Measurements from ENCODE around the gene TC2N. TPM values are rescaled to one million over a fixed set of nuclear protein-coding genes. Genes with fewer than 3 reads are reported as not detected.

Gene TC2N
- polyA plus RNA-seq, 3 donors: 0.24 to 0.55 TPM; not detected in 1

DNA sequence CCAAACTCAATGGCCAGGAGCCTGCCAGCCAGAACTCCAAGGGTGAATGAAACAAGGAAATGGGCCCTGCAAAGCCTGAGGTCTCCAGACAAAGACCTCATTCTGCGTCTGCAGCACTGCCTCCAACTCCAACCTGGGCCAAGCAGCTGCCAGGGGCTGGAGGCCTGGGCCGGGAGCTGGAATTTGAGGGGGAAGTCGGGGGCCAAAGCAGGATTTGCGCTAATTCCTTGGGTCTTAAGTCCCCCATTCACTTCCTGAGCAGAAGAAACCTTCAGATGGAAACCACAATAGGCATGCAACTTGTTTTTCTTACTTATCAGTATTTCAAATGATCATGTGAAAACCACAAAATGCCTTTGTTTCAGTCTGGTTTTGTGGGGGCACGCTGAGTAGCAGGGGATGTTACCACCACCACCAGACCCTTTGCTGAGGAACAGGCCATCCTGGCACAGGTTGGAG lies 23.0 kb upstream of the TC2N start:
- no peak overlapping the region for H3K9ac ChIP-seq (ENCODE audit: insufficient read depth, low read length, poor library complexity, severe bottlenecking)
- no peak for DNase-seq
- H3K4me3 ChIP-seq (replicated peaks in 1 of 3; ENCODE audit: low read depth in 2 of 3, low read length in 3 of 3): no peak overlapping the region
- TF ChIP-seq, protein P1, sequence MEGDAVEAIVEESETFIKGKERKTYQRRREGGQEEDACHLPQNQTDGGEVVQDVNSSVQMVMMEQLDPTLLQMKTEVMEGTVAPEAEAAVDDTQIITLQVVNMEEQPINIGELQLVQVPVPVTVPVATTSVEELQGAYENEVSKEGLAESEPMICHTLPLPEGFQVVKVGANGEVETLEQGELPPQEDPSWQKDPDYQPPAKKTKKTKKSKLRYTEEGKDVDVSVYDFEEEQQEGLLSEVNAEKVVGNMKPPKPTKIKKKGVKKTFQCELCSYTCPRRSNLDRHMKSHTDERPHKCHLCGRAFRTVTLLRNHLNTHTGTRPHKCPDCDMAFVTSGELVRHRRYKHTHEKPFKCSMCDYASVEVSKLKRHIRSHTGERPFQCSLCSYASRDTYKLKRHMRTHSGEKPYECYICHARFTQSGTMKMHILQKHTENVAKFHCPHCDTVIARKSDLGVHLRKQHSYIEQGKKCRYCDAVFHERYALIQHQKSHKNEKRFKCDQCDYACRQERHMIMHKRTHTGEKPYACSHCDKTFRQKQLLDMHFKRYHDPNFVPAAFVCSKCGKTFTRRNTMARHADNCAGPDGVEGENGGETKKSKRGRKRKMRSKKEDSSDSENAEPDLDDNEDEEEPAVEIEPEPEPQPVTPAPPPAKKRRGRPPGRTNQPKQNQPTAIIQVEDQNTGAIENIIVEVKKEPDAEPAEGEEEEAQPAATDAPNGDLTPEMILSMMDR (IDR thresholded peaks at IDR 0.05): no peak
- WGBS (ENCODE audit: insufficient coverage): no CpG with 5 or more reads among the region's 5 CpGs
- Mint-ChIP-seq H3K9me3 (peaks cover 0 to 1% (median 0%) of the 10 kb centered on the region in 7 donors), H3K27ac (peak overlapping the region in 1 of 7 donors; percentile 59), H3K36me3 (no peaks in the 10 kb centered on the region), H3K4me1 (peaks cover 10% of the 10 kb centered on the region), H3K4me3 (no peak overlapping the region), H3K27me3 (ENCODE audit: low read depth in 3 of 3) (peaks cover 0 to 3% (median 0%) of the 10 kb centered on the region in 3 donors)
- no peaks in the 10 kb centered on the region for H4K20me1 ChIP-seq (ENCODE audit: insufficient read depth, low read length)
- H3K4me2 ChIP-seq (replicated peaks; ENCODE audit: extremely low read depth, low read length, poor library complexity, severe bottlenecking): no peak overlapping the region
- no peaks in the 10 kb centered on the region for H3K9me3 ChIP-seq (replicated peaks in 1 of 2; ENCODE audit: control insufficient read depth in 1 of 2, insufficient read depth in 1 of 2, low read length in 2 of 2)
- H3K4me1 ChIP-seq (ENCODE audit: control insufficient read depth in 1 of 2, insufficient read depth in 2 of 2, low read length in 2 of 2): peaks cover 6 to 12% of the 10 kb centered on the region in 2 donors
- H3K79me2 ChIP-seq (ENCODE audit: insufficient read depth, low read length): no peaks in the 10 kb centered on the region
- no peaks in the 10 kb centered on the region for H3K36me3 ChIP-seq (replicated peaks in 1 of 2; ENCODE audit: control insufficient read depth in 1 of 2, insufficient read depth in 2 of 2, low read length in 2 of 2)
- peak overlapping the region; percentile 19 for H2AFZ ChIP-seq (ENCODE audit: insufficient read depth, low read depth, low read length, poor library complexity, severe bottlenecking)
- no peak overlapping the region for H3K27ac ChIP-seq (ENCODE audit: low read depth in 1 of 2, low read length in 2 of 2)
- H3K27me3 ChIP-seq (ENCODE audit: control insufficient read depth in 2 of 2, insufficient read depth in 2 of 2, low read length in 2 of 2): no peaks in the 10 kb centered on the region
- intact Hi-C loops (cut with micrococcal nuclease): no loop called here

DNA sequence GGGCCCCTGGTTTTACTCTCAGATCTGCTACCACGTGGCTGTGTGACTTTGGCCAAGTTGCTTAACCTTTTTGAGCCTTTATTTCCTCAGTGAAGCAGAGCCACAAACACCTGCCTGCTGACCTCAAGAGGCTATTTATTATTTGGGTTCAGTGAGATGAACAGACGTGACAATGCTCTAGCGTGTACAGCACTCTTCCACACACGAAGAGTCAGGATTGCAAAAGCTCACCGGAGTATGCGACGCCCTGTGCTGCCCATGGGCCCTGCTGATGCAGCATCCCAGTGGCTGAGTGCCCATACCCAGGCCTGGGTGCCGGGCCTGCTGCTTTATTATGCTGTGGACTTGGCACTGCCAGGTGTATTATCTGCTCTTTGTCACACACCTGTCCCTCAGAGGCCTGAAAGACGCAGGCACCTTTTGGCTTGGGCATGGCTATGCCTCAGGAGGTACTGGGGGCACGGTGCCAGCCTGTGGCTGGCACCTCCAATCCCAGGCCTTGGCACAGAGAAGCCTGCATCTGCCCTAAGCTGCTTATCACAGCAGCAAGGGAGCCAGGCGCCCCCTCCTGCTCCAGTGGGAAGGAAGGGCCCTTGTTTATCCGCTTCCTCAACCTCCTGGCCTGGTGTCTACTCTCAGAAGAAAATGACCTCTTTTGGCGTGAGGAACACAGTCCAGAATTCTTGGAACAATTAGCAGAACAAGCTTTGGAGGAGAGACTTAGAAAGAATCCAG lies 22.3 kb upstream of the TC2N start:
- Histone ChIP-seq H3K36me3 (replicated peaks in 1 of 2; ENCODE audit: control insufficient read depth in 1 of 2, insufficient read depth in 2 of 2, low read length in 2 of 2) (no peaks in the 10 kb centered on the region), H3K4me1 (ENCODE audit: control insufficient read depth in 1 of 2, insufficient read depth in 2 of 2, low read length in 2 of 2) (peaks cover 6 to 12% of the 10 kb centered on the region in 2 donors), H4K20me1 (ENCODE audit: insufficient read depth, low read length) (no peaks in the 10 kb centered on the region), H3K27me3 (ENCODE audit: control insufficient read depth in 2 of 2, insufficient read depth in 2 of 2, low read length in 2 of 2) (no peaks in the 10 kb centered on the region), H2AFZ (ENCODE audit: insufficient read depth, low read depth, low read length, poor library complexity, severe bottlenecking) (peak overlapping the region; percentile 19), H3K4me3 (replicated peaks in 1 of 3; ENCODE audit: low read depth in 2 of 3, low read length in 3 of 3) (no peak overlapping the region), H3K4me2 (replicated peaks; ENCODE audit: extremely low read depth, low read length, poor library complexity, severe bottlenecking) (no peak overlapping the region), H3K9ac (ENCODE audit: insufficient read depth, low read length, poor library complexity, severe bottlenecking) (no peak overlapping the region), H3K27ac (ENCODE audit: low read depth in 1 of 2, low read length in 2 of 2) (no peak overlapping the region), H3K79me2 (ENCODE audit: insufficient read depth, low read length) (no peaks in the 10 kb centered on the region), H3K9me3 (replicated peaks in 1 of 2; ENCODE audit: control insufficient read depth in 1 of 2, insufficient read depth in 1 of 2, low read length in 2 of 2) (no peaks in the 10 kb centered on the region)
- no peak overlapping the region for H3K4me3 Mint-ChIP-seq
- TF ChIP-seq, protein P1 (IDR thresholded peaks at IDR 0.05): no peak
- H3K4me1 Mint-ChIP-seq: peaks cover 10% of the 10 kb centered on the region
- H3K9me3 Mint-ChIP-seq: peaks cover 0 to 1% (median 0%) of the 10 kb centered on the region in 7 donors
- intact Hi-C loops (cut with micrococcal nuclease): no loop called here
- WGBS (ENCODE audit: insufficient coverage): 76% methylated on average over 12 of the region's 13 CpGs
- no peak for DNase-seq
- no peaks in the 10 kb centered on the region for H3K36me3 Mint-ChIP-seq
- H3K27me3 Mint-ChIP-seq (ENCODE audit: low read depth in 3 of 3): peaks cover 0 to 3% (median 0%) of the 10 kb centered on the region in 3 donors
- no peak overlapping the region for H3K27ac Mint-ChIP-seq
